ENCODE results near the gene INHBA. TPM values are rescaled to one million over a fixed set of nuclear protein-coding genes. Genes with fewer than 3 reads are reported as not detected.

Gene INHBA
- total RNA-seq, 4 donors from 2014 or later, result 0.05 to 0.62 (median 0.41) TPM

GRCh38 chr7:41689815-41690214 lies 13.1 kb downstream of the INHBA start:
- Histone ChIP-seq H3K9me3 (no peaks in the 10 kb centered on the region), H3K27me3 (no peaks in the 10 kb centered on the region), H3K4me1 (no peaks in the 10 kb centered on the region), H3K4me3 (no peak overlapping the region), H3K36me3 (no peaks in the 10 kb centered on the region), H3K27ac (no peak overlapping the region)
- ATAC-seq (no peak), DNase-seq (no peak)
- TF ChIP-seq POLR2A (IDR thresholded peaks at IDR 0.05) (no peak), CTCF (IDR thresholded peaks at IDR 0.05 in 4 of 5, conservative IDR thresholded peaks at IDR 0.05 in 1 of 5) (no peak)
- intact Hi-C loops (cut with DNase I; ENCODE audit: low total_unique reads), result no loop called here
- in situ Hi-C loops (cut with MboI; ENCODE audit: low sequenced_read_pairs in 4 of 4), result loop anchor here in 1 of 4 donors (25.0 kb wide), 1 partner anchor 1353 kb away; no protein-coding TSS in a partner anchor

GRCh38 chr7:41688906-41689305 lies 14.0 kb downstream of the INHBA start:
- in situ Hi-C loops (cut with MboI; ENCODE audit: low sequenced_read_pairs in 4 of 4) (loop anchor here in 1 of 4 donors (25.0 kb wide), 1 partner anchor 1352 kb away; no protein-coding TSS in a partner anchor), intact Hi-C loops (cut with DNase I; ENCODE audit: low total_unique reads) (no loop called here)
- no peak overlapping the region for H3K4me3 ChIP-seq
- no peak for ATAC-seq
- no peaks in the 10 kb centered on the region for H3K36me3 ChIP-seq
- no peaks in the 10 kb centered on the region for H3K4me1 ChIP-seq
- no peaks in the 10 kb centered on the region for H3K27me3 ChIP-seq
- DNase-seq, result no peak
- H3K9me3 ChIP-seq, result no peaks in the 10 kb centered on the region
- H3K27ac ChIP-seq, result no peak overlapping the region
- TF ChIP-seq POLR2A (IDR thresholded peaks at IDR 0.05), result no peak
- TF ChIP-seq CTCF (IDR thresholded peaks at IDR 0.05 in 4 of 5, conservative IDR thresholded peaks at IDR 0.05 in 1 of 5), result no peak

- H3K4me1 ChIP-seq, result no peaks in the 10 kb centered on the region
- H3K9me3 ChIP-seq, result no peaks in the 10 kb centered on the region
- TF ChIP-seq CTCF (IDR thresholded peaks at IDR 0.05 in 4 of 5, conservative IDR thresholded peaks at IDR 0.05 in 1 of 5) (no peak), POLR2A (IDR thresholded peaks at IDR 0.05) (no peak)
- H3K27me3 ChIP-seq, result no peaks in the 10 kb centered on the region
- no peak overlapping the region for H3K4me3 ChIP-seq
- no peaks in the 10 kb centered on the region for H3K36me3 ChIP-seq
- DNase-seq (no peak), ATAC-seq (no peak)
- in situ Hi-C loops (cut with MboI; ENCODE audit: low sequenced_read_pairs in 4 of 4), result loop anchor here in 1 of 4 donors (25.0 kb wide), 1 partner anchor 1351 kb away; no protein-coding TSS in a partner anchor
- intact Hi-C loops (cut with DNase I; ENCODE audit: low total_unique reads), result no loop called here
- no peak overlapping the region for H3K27ac ChIP-seq
These were observed 14.8 kb downstream of the INHBA start for GRCh38 chr7:41688012-41688625.

- Histone ChIP-seq H3K4me1 (no peaks in the 10 kb centered on the region), H3K36me3 (no peaks in the 10 kb centered on the region), H3K27me3 (no peaks in the 10 kb centered on the region), H3K9me3 (no peaks in the 10 kb centered on the region), H3K27ac (no peak overlapping the region), H3K4me3 (no peak overlapping the region)
- in situ Hi-C loops (cut with MboI; ENCODE audit: low sequenced_read_pairs in 4 of 4), result loop anchor here in 1 of 4 donors (25.0 kb wide), 1 partner anchor 1348 kb away; no protein-coding TSS in a partner anchor
- TF ChIP-seq POLR2A (IDR thresholded peaks at IDR 0.05) (no peak), CTCF (IDR thresholded peaks at IDR 0.05 in 4 of 5, conservative IDR thresholded peaks at IDR 0.05 in 1 of 5) (no peak)
- intact Hi-C loops (cut with DNase I; ENCODE audit: low total_unique reads), result no loop called here
- ATAC-seq (no peak), DNase-seq (no peak)
These were observed 17.2 kb downstream of the INHBA start for GRCh38 chr7:41685684-41686083.
